ENCODE data around the gene GADD45B. TPM values are rescaled to one million over a fixed set of nuclear protein-coding genes. Genes with fewer than 3 reads are reported as not detected.

The GADD45B gene
- 10 to 100 TPM; 31.2 to 39.2 TPM for total RNA-seq

- ChIA-PET POLR2A (interaction anchor here (0.6 to 2.3 kb wide), 16 partner anchors 12 to 1026 kb away, joined by 3 to 27 read pairs (median 6); partner anchors contain the start of gene LMNB2), CTCF (interaction anchor here (0.6 to 3.5 kb wide), 22 partner anchors 9 to 742 kb away, joined by 3 to 30 read pairs (median 3); partner anchors contain the start of genes LMNB2 and TIMM13)
- Mint-ChIP-seq H3K9me3 (no peaks in the 10 kb centered on the region), H3K27me3 (no peaks in the 10 kb centered on the region), H3K4me3 (peak within 1 kb of the TSS; percentile 99), H3K4me1 (peaks cover 19% of the 10 kb centered on the region), H3K27ac (peak within 1 kb of the TSS; percentile 88), H3K36me3 (ENCODE audit: low read depth) (peaks cover 25% of the 10 kb centered on the region)
- DNase-seq = peak; percentile 97
These were observed at the start of gene GADD45B for GRCh38 chr19:2475702-2476450. Gene GADD45B (plus strand): TSS chr19:2476127. CDS start chr19:2476359, 232 bp downstream.

- peak overlapping the region; percentile 96 for H3K27ac Mint-ChIP-seq
- peak overlapping the region; percentile 91 for H3K4me3 Mint-ChIP-seq
- H3K4me1 Mint-ChIP-seq = peaks cover 12% of the 10 kb centered on the region
- H3K27me3 Mint-ChIP-seq = no peaks in the 10 kb centered on the region
- ChIA-PET POLR2A (interaction anchor here (1.0 kb wide), 1 partner anchor 30 kb away, joined by 3 read pairs; no protein-coding TSS in a partner anchor), CTCF (interaction anchor here (0.9 to 1.3 kb wide), 5 partner anchors 12 to 51 kb away, joined by 3 to 5 read pairs (median 3); partner anchors contain the start of gene GADD45B)
- H3K36me3 Mint-ChIP-seq (ENCODE audit: low read depth) = peaks cover 8% of the 10 kb centered on the region
- no peaks in the 10 kb centered on the region for H3K9me3 Mint-ChIP-seq
- peak; percentile 61 for DNase-seq
These were observed 49.1 kb upstream of the GADD45B start for GRCh38 chr19:2426611-2427428.

GRCh38 chr19:2427429-2428320 lies 48.3 kb upstream of the GADD45B start, which contains the start of gene TIMM13:
Gene TIMM13 (minus strand): TSS chr19:2427586. CDS start chr19:2427533, 53 bp downstream.
- H3K9me3 Mint-ChIP-seq = no peaks in the 10 kb centered on the region
- POLR2A ChIA-PET = interaction anchor here (1.0 kb wide), 1 partner anchor 29 kb away, joined by 3 read pairs; no protein-coding TSS in a partner anchor
- peak within 1 kb of the TSS; percentile 91 for H3K4me3 Mint-ChIP-seq
- peak; percentile 96 for DNase-seq
- H3K4me1 Mint-ChIP-seq = peaks cover 12% of the 10 kb centered on the region
- no peaks in the 10 kb centered on the region for H3K27me3 Mint-ChIP-seq
- CTCF ChIA-PET = interaction anchor here (0.9 to 1.3 kb wide), 6 partner anchors 11 to 50 kb away, joined by 3 to 5 read pairs (median 4); partner anchors contain the start of gene GADD45B
- peaks cover 13% of the 10 kb centered on the region for H3K36me3 Mint-ChIP-seq (ENCODE audit: low read depth)
- peak within 1 kb of the TSS; percentile 96 for H3K27ac Mint-ChIP-seq

GRCh38 chr19:2428321-2428690 lies 47.6 kb upstream of the GADD45B start:
- DNase-seq = no peak
- ChIA-PET CTCF (interaction anchor here (0.9 to 1.3 kb wide), 6 partner anchors 10 to 49 kb away, joined by 3 to 5 read pairs (median 4); partner anchors contain the start of gene GADD45B), POLR2A (interaction anchor here (1.0 kb wide), 1 partner anchor 29 kb away, joined by 3 read pairs; no protein-coding TSS in a partner anchor)
- H3K4me1 Mint-ChIP-seq = peaks cover 12% of the 10 kb centered on the region
- no peaks in the 10 kb centered on the region for H3K27me3 Mint-ChIP-seq
- no peaks in the 10 kb centered on the region for H3K9me3 Mint-ChIP-seq
- H3K36me3 Mint-ChIP-seq (ENCODE audit: low read depth) = peaks cover 13% of the 10 kb centered on the region
- peak overlapping the region; percentile 96 for H3K27ac Mint-ChIP-seq
- no peak overlapping the region for H3K4me3 Mint-ChIP-seq

- peaks cover 16% of the 10 kb centered on the region for H3K36me3 Mint-ChIP-seq (ENCODE audit: low read depth)
- H3K9me3 Mint-ChIP-seq = no peaks in the 10 kb centered on the region
- no peak for DNase-seq
- no peaks in the 10 kb centered on the region for H3K27me3 Mint-ChIP-seq
- ChIA-PET CTCF (interaction anchor here (0.6 to 1.4 kb wide), 2 partner anchors 185 to 271 kb away, joined by 3 read pairs; no protein-coding TSS in a partner anchor), POLR2A (no interaction called here)
- peaks cover 12% of the 10 kb centered on the region for H3K4me1 Mint-ChIP-seq
- H3K27ac Mint-ChIP-seq = peak overlapping the region; percentile 96
- H3K4me3 Mint-ChIP-seq = no peak overlapping the region
These were observed 46.9 kb upstream of the GADD45B start for GRCh38 chr19:2428756-2429711.

- Mint-ChIP-seq H3K27ac (no peak overlapping the region), H3K27me3 (no peaks in the 10 kb centered on the region), H3K9me3 (no peaks in the 10 kb centered on the region), H3K4me3 (no peak overlapping the region), H3K4me1 (peaks cover 12% of the 10 kb centered on the region), H3K36me3 (ENCODE audit: low read depth) (peaks cover 20% of the 10 kb centered on the region)
- ChIA-PET CTCF (interaction anchor here (0.6 to 1.4 kb wide), 3 partner anchors 11 to 272 kb away, joined by 3 read pairs; no protein-coding TSS in a partner anchor), POLR2A (no interaction called here)
- no peak for DNase-seq
These were observed 45.9 kb upstream of the GADD45B start for GRCh38 chr19:2429917-2430535.

GRCh38 chr19:2431318-2432055 lies 44.4 kb upstream of the GADD45B start:
- Mint-ChIP-seq H3K27ac (no peak overlapping the region), H3K4me3 (no peak overlapping the region), H3K9me3 (no peaks in the 10 kb centered on the region), H3K36me3 (ENCODE audit: low read depth) (peaks cover 24% of the 10 kb centered on the region), H3K27me3 (no peaks in the 10 kb centered on the region), H3K4me1 (peaks cover 6% of the 10 kb centered on the region)
- ChIA-PET POLR2A (no interaction called here), CTCF (interaction anchor here (0.7 kb wide), 1 partner anchor 25 kb away, joined by 3 read pairs; no protein-coding TSS in a partner anchor)
- DNase-seq = no peak

GRCh38 chr19:2432131-2432848 lies 43.6 kb upstream of the GADD45B start:
- H3K27me3 Mint-ChIP-seq = no peaks in the 10 kb centered on the region
- ChIA-PET CTCF (no interaction called here), POLR2A (no interaction called here)
- peaks cover 5% of the 10 kb centered on the region for H3K4me1 Mint-ChIP-seq
- no peak for DNase-seq
- peaks cover 21% of the 10 kb centered on the region for H3K36me3 Mint-ChIP-seq (ENCODE audit: low read depth)
- H3K27ac Mint-ChIP-seq = no peak overlapping the region
- no peak overlapping the region for H3K4me3 Mint-ChIP-seq
- no peaks in the 10 kb centered on the region for H3K9me3 Mint-ChIP-seq

- H3K4me1 Mint-ChIP-seq = no peaks in the 10 kb centered on the region
- H3K27me3 Mint-ChIP-seq = no peaks in the 10 kb centered on the region
- no peak for DNase-seq
- ChIA-PET POLR2A (no interaction called here), CTCF (interaction anchor here (1.2 kb wide), 1 partner anchor 54 kb away, joined by 3 read pairs; no protein-coding TSS in a partner anchor)
- H3K36me3 Mint-ChIP-seq (ENCODE audit: low read depth) = peaks cover 20% of the 10 kb centered on the region
- no peak overlapping the region for H3K27ac Mint-ChIP-seq
- no peak overlapping the region for H3K4me3 Mint-ChIP-seq
- no peaks in the 10 kb centered on the region for H3K9me3 Mint-ChIP-seq
These were observed 42.1 kb upstream of the GADD45B start for GRCh38 chr19:2433854-2434253.

- ChIA-PET CTCF (interaction anchor here (1.2 kb wide), 1 partner anchor 54 kb away, joined by 3 read pairs; no protein-coding TSS in a partner anchor), POLR2A (interaction anchor here (0.6 to 0.7 kb wide), 2 partner anchors 9 to 27 kb away, joined by 3 read pairs; no protein-coding TSS in a partner anchor)
- peaks cover 17% of the 10 kb centered on the region for H3K36me3 Mint-ChIP-seq (ENCODE audit: low read depth)
- H3K27me3 Mint-ChIP-seq = no peaks in the 10 kb centered on the region
- no peak for DNase-seq
- no peaks in the 10 kb centered on the region for H3K9me3 Mint-ChIP-seq
- no peaks in the 10 kb centered on the region for H3K4me1 Mint-ChIP-seq
- H3K4me3 Mint-ChIP-seq = no peak overlapping the region
- peak overlapping the region; percentile 50 for H3K27ac Mint-ChIP-seq
These were observed 41.7 kb upstream of the GADD45B start for GRCh38 chr19:2434267-2434666.
